GM12865 (cell line): ENCODE results near the gene CBFA2T3.
"Not testable (repeated sequence)": the region's sequence is repeated elsewhere in the genome, so short reads cannot be mapped to it uniquely, and the experiment has no call there.

Experiments
- DNase-seq: peaks from one replicate; pipeline ENCODE4 v3.0.0; 2010; ENCODE audit warnings: low read depth
- H3K4me3 ChIP-seq: 2 replicates; pipeline ENCODE4 v1.5.1; 2011; ENCODE audit warnings: mild to moderate bottlenecking, low read depth, low read length, control low read depth
- TF ChIP-seq, protein P1 (sequence below): IDR thresholded peaks from 2 replicates; pipeline ENCODE4 v1.5.1; 2011; ENCODE audit warnings: low read length, control low read depth, low read depth, inconsistent platforms; ENCODE audit not compliant: insufficient read depth; ENCODE audit errors: missing control alignments

Gene CBFA2T3

DNA sequence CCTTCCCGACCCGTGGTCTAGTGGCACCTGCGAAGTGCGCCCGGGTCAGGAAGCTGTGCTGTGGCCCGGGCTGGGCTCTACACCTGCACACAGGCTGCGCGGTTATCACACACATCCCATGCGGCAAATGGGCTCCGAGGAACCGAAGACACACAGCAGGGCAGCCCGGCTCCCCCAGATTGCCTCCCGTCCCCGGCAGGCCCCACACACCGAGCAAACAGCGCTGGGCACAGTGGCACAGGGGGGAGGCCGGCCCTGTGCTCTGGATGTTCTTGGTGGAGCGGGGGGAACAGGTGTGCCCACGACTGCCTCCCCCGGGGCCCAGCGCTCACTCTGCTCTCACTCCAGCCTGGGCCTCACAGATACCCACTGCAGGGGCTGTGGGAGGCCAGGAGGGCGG is 81.7 kb downstream of the CBFA2T3 start:
- no peak overlapping the region for H3K4me3 ChIP-seq
- TF ChIP-seq, protein P1, sequence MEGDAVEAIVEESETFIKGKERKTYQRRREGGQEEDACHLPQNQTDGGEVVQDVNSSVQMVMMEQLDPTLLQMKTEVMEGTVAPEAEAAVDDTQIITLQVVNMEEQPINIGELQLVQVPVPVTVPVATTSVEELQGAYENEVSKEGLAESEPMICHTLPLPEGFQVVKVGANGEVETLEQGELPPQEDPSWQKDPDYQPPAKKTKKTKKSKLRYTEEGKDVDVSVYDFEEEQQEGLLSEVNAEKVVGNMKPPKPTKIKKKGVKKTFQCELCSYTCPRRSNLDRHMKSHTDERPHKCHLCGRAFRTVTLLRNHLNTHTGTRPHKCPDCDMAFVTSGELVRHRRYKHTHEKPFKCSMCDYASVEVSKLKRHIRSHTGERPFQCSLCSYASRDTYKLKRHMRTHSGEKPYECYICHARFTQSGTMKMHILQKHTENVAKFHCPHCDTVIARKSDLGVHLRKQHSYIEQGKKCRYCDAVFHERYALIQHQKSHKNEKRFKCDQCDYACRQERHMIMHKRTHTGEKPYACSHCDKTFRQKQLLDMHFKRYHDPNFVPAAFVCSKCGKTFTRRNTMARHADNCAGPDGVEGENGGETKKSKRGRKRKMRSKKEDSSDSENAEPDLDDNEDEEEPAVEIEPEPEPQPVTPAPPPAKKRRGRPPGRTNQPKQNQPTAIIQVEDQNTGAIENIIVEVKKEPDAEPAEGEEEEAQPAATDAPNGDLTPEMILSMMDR = no peak
- no peak for DNase-seq

GRCh38 chr16:88894681-88895300 is 82.2 kb downstream of the CBFA2T3 start:
- TF ChIP-seq, protein P1 = no peak
- DNase-seq = no peak
- H3K4me3 ChIP-seq = no peak overlapping the region

DNA sequence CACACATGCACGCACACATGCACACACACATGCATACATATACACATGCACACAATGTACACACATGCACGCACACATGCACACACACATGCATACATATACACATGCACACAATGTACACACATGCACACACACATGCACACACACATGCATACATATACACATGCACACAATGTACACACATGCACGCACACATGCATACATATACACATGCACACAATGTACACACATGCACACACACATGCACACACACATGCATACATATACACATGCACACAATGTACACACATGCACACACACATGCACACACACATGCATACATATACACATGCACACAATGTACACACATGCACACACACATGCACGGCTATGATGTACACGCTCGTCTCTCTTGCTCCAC is 82.7 kb downstream of the CBFA2T3 start:
- H3K4me3 ChIP-seq, DNase-seq: not testable (repeated sequence)

DNA sequence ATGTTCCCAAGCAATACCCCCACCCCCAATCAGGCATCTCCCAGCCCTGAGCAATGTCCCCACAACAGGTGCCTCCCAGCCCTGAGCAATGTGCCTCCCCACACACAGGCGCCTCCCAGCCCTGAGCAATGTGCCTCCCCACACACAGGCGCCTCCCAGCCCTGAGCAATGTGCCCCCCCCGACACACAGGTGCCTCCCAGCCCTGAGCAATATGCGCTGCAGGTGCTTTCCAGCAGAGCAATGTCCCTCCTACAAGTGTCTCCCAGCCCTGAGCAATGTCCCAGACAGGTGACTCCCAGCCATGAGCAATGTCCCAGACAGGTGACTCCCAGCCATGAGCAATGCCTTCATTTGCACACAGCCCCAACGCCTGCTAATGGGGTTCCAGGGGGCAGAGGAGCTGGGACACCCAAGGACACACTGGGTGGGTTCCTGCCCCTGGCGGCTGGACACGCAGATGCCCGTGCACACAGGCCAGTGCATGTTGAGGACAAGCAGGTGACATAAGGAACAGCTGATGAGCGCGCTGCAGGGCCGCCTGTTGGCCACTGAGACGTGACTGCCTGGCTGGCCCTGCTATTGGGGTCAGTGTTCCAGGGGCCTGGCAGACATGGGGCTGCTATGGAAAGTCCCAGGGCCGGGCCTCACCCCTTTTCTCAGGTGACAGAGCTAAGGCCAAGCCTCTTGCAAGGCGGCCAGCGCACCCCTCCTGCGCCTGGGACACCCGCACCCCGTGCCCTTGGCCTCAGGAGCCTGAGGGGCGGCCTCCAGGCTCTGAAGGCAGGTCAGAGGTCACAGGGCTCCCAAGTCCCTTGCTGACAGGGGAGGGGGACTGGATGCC is 83.7 kb downstream of the CBFA2T3 start:
- no peak overlapping the region for H3K4me3 ChIP-seq
- no peak for DNase-seq
- TF ChIP-seq, protein P1 = no peak

DNA sequence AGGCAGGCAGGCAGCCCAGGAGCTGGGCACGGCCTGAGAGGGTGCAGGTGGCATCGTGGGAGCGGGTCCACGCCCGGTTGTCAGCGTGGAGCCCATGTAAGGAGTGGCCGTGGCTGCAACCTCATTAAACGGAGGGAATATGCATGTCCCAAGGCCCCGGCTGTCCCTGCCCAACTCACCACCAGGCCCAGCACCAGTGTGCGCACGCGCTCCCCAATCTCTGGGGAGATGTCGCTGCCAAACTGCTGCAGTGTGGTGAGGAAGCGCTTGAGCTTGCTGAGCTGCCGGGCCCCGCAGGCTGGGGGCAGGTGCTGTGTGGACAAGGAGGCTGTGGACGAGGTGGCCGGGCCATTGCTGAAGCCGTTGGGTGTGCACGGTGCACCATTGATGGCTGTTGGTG is 84.9 kb downstream of the CBFA2T3 start:
- DNase-seq = no peak
- no peak overlapping the region for H3K4me3 ChIP-seq
- TF ChIP-seq, protein P1 = no peak

GRCh38 chr16:88891083-88891482 is 85.9 kb downstream of the CBFA2T3 start:
- H3K4me3 ChIP-seq = no peak overlapping the region
- no peak for DNase-seq
- TF ChIP-seq, protein P1 = no peak

DNA sequence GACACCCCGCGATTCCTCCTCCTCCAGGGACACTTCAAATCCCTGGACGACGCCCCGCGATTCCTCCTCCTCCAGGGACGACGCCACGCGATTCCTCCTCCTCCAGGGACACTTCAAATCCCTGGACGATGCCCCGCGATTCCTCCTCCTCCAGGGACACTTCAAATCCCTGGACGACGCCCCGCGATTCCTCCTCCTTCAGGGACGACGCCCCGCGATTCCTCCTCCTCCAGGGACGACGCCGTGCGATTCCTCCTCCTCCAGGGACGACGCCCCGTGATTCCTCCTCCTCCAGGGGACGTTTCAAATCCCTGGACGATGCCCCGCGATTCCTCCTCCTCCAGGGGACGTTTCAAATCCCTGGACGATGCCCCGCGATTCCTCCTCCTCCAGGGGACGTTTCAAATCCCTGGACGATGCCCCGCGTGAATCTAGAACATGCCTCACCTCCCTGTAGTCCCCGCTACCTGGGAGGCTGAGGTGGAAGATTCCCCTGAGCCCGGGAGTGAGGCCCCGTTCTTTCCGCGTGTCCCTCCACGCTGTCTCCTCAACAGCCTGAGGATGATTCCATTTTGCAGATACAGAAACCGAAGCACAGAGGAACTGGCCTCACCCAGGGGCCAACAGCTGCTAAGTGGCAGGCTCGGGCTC is 87.2 kb downstream of the CBFA2T3 start:
- not testable (repeated sequence) for DNase-seq, H3K4me3 ChIP-seq
